Measurements from ENCODE around the gene RPS6KB2. TPM values are rescaled to one million over a fixed set of nuclear protein-coding genes. Genes with fewer than 3 reads are reported as not detected.
"Not testable (repeated sequence)": the region's sequence is repeated elsewhere in the genome, so short reads cannot be mapped to it uniquely, and the experiment has no call there.

RPS6KB2 gene
- polyA plus RNA-seq, 1 donor (not counting 4 experiments of a cell fraction or from before 2014, with no cell fraction given): 61.4 TPM

DNA sequence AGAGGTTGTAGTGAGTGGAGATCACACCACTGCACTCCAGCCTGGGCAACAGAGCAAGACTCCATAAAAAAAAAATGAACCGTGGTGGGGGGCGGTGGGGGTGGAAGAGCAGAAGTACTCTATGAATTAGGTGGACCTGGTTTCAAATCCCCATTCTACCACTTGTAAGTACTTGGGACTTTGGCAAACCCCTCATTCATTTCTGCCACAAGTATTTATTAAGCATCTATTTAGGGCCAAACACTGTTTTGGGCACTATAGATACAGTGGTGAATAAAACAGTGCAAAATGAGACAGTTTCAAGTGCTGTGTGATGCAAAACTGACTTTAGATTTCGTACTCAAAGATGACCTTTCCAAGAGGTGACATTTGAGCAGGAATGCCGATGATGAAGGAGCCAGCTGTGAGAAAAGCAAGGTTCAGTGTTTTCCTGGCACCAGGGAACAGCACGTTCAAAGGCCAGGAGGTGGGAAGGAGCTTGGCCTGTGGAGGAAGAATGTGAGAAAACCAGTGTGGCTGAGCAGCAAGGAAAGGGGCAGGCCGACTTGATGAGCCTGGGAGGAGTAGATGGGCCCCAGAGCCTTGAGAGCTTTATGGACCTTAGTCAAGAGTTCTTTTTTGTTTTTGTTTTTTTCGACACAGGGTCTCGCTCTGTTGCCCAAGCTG lies 42.2 kb downstream of the RPS6KB2 start:
- Histone ChIP-seq H3K27ac (ENCODE audit: control insufficient read depth, insufficient read depth, low read length) (no peak overlapping the region), H3K9me3 (ENCODE audit: control insufficient read depth, low read depth, low read length) (no peaks in the 10 kb centered on the region), H3K27me3 (ENCODE audit: control insufficient read depth, extremely low read depth, insufficient read depth, low read length) (no peaks in the 10 kb centered on the region), H3K9me1 (ENCODE audit: control insufficient read depth, extremely low read depth, insufficient read depth, low read length) (no peaks in the 10 kb centered on the region), H3K4me2 (ENCODE audit: control insufficient read depth, extremely low read depth, insufficient read depth, low read depth, low read length) (no peak overlapping the region), H3K36me3 (ENCODE audit: control insufficient read depth in 2 of 2, extremely low read depth in 1 of 2, insufficient read depth in 2 of 2, low read length in 2 of 2) (peaks cover 0 to 5% of the 10 kb centered on the region in 2 experiments), H3K9ac (ENCODE audit: control insufficient read depth, extremely low read depth, insufficient read depth, low read length) (no peak overlapping the region), H3K4me3 (ENCODE audit: control insufficient read depth in 2 of 3, extremely low read depth in 1 of 3, insufficient read depth in 2 of 3, low read depth in 1 of 3, low read length in 3 of 3) (no peak overlapping the region), H2AFZ (ENCODE audit: control insufficient read depth, low read length) (no peak overlapping the region), H3K4me1 (ENCODE audit: control insufficient read depth, extremely low read depth, insufficient read depth, low read length) (peaks cover 6% of the 10 kb centered on the region), H3K79me2 (ENCODE audit: control insufficient read depth, insufficient read depth, low read length) (no peaks in the 10 kb centered on the region), H4K20me1 (ENCODE audit: control insufficient read depth, extremely low read depth, insufficient read depth, low read length) (no peaks in the 10 kb centered on the region)
- no peak for TF ChIP-seq EZH2 (IDR thresholded peaks at IDR 0.05; ENCODE audit: low read length)
- TF ChIP-seq, protein P1, sequence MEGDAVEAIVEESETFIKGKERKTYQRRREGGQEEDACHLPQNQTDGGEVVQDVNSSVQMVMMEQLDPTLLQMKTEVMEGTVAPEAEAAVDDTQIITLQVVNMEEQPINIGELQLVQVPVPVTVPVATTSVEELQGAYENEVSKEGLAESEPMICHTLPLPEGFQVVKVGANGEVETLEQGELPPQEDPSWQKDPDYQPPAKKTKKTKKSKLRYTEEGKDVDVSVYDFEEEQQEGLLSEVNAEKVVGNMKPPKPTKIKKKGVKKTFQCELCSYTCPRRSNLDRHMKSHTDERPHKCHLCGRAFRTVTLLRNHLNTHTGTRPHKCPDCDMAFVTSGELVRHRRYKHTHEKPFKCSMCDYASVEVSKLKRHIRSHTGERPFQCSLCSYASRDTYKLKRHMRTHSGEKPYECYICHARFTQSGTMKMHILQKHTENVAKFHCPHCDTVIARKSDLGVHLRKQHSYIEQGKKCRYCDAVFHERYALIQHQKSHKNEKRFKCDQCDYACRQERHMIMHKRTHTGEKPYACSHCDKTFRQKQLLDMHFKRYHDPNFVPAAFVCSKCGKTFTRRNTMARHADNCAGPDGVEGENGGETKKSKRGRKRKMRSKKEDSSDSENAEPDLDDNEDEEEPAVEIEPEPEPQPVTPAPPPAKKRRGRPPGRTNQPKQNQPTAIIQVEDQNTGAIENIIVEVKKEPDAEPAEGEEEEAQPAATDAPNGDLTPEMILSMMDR (optimal IDR thresholded peaks at IDR 0.05 in 1 of 3, IDR thresholded peaks at IDR 0.05 in 1 of 3, conservative IDR thresholded peaks at IDR 0.05 in 1 of 3; ENCODE audit: extremely low read depth in 1 of 3, insufficient read depth in 2 of 3, low read length in 3 of 3): no peak
- FAIRE-seq (no peak), DNase-seq (ENCODE audit: low read depth, low spot score) (no peak)
- dilution Hi-C loops (cut with MboI; ENCODE audit: extremely low pct_ligation_motif_present, low sequenced_read_pairs): no loop called here

DNA sequence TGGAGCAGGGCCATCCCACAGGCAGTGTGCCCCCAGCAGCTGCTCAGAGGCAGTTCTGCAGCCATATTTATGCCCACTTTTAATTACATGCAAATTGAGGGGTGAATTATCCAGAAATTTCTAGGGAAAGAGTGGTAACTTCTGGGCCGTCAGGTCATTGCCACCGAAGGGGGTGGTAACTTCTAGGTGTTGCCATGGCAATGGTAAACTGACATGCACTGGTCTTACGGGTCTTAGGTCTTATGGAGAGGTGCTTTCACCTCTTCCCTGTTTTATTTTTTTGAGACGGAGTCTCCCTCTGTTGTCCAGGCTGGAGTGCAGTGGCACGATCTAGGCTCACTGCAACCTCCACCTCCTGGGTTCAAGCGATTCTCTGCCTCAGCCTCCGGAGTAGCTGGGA lies 44.6 kb downstream of the RPS6KB2 start:
- Histone ChIP-seq H4K20me1 (ENCODE audit: control insufficient read depth, extremely low read depth, insufficient read depth, low read length) (no peaks in the 10 kb centered on the region), H3K27ac (ENCODE audit: control insufficient read depth, insufficient read depth, low read length) (no peak overlapping the region), H3K9me3 (ENCODE audit: control insufficient read depth, low read depth, low read length) (no peaks in the 10 kb centered on the region), H2AFZ (ENCODE audit: control insufficient read depth, low read length) (no peak overlapping the region), H3K4me2 (ENCODE audit: control insufficient read depth, extremely low read depth, insufficient read depth, low read depth, low read length) (no peak overlapping the region), H3K4me1 (ENCODE audit: control insufficient read depth, extremely low read depth, insufficient read depth, low read length) (peaks cover under 1% of the 10 kb centered on the region), H3K9ac (ENCODE audit: control insufficient read depth, extremely low read depth, insufficient read depth, low read length) (no peak overlapping the region), H3K4me3 (ENCODE audit: control insufficient read depth in 2 of 3, extremely low read depth in 1 of 3, insufficient read depth in 2 of 3, low read depth in 1 of 3, low read length in 3 of 3) (no peak overlapping the region), H3K79me2 (ENCODE audit: control insufficient read depth, insufficient read depth, low read length) (no peaks in the 10 kb centered on the region), H3K36me3 (ENCODE audit: control insufficient read depth in 2 of 2, extremely low read depth in 1 of 2, insufficient read depth in 2 of 2, low read length in 2 of 2) (no peaks in the 10 kb centered on the region), H3K9me1 (ENCODE audit: control insufficient read depth, extremely low read depth, insufficient read depth, low read length) (no peaks in the 10 kb centered on the region), H3K27me3 (ENCODE audit: control insufficient read depth, extremely low read depth, insufficient read depth, low read length) (no peaks in the 10 kb centered on the region)
- DNase-seq (ENCODE audit: low read depth, low spot score) (no peak), FAIRE-seq (no peak)
- no peak for TF ChIP-seq EZH2 (IDR thresholded peaks at IDR 0.05; ENCODE audit: low read length)
- TF ChIP-seq, protein P1 (optimal IDR thresholded peaks at IDR 0.05 in 1 of 3, IDR thresholded peaks at IDR 0.05 in 1 of 3, conservative IDR thresholded peaks at IDR 0.05 in 1 of 3; ENCODE audit: extremely low read depth in 1 of 3, insufficient read depth in 2 of 3, low read length in 3 of 3): no peak
- dilution Hi-C loops (cut with MboI; ENCODE audit: extremely low pct_ligation_motif_present, low sequenced_read_pairs): no loop called here

DNA sequence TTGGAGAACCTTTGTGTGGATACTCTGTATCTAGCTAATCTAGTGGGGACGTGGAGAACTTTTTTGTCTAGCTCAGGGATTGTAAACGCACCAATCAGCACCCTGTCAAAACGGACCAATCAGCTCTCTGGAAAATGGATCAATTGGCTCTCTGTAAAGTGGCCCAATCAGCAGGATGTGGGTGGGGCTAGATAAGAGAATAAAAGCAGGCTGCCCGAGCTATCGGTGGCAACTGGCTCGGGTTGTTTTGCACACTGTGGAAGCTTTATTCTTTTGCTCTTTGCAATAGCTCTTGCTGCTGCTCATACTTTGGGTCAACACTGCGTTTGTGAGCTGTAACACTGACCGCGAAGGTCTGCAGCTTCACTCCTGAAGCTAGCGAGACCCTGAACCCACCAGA lies 48.4 kb downstream of the RPS6KB2 start:
- dilution Hi-C loops (cut with MboI; ENCODE audit: extremely low pct_ligation_motif_present, low sequenced_read_pairs); H3K79me2 ChIP-seq (ENCODE audit: control insufficient read depth, insufficient read depth, low read length): not testable (repeated sequence)

More for the DNA sequence above, 48.4 kb downstream of the RPS6KB2 start:
- H3K4me3 ChIP-seq (ENCODE audit: control insufficient read depth in 2 of 3, extremely low read depth in 1 of 3, insufficient read depth in 2 of 3, low read depth in 1 of 3, low read length in 3 of 3); H3K9me1 ChIP-seq (ENCODE audit: control insufficient read depth, extremely low read depth, insufficient read depth, low read length); H4K20me1 ChIP-seq (ENCODE audit: control insufficient read depth, extremely low read depth, insufficient read depth, low read length); DNase-seq (ENCODE audit: low read depth, low spot score); H3K9ac ChIP-seq (ENCODE audit: control insufficient read depth, extremely low read depth, insufficient read depth, low read length); H3K27me3 ChIP-seq (ENCODE audit: control insufficient read depth, extremely low read depth, insufficient read depth, low read length); H3K9me3 ChIP-seq (ENCODE audit: control insufficient read depth, low read depth, low read length); H3K27ac ChIP-seq (ENCODE audit: control insufficient read depth, insufficient read depth, low read length); H3K36me3 ChIP-seq (ENCODE audit: control insufficient read depth in 2 of 2, extremely low read depth in 1 of 2, insufficient read depth in 2 of 2, low read length in 2 of 2); H3K4me2 ChIP-seq (ENCODE audit: control insufficient read depth, extremely low read depth, insufficient read depth, low read depth, low read length); H2AFZ ChIP-seq (ENCODE audit: control insufficient read depth, low read length); H3K4me1 ChIP-seq (ENCODE audit: control insufficient read depth, extremely low read depth, insufficient read depth, low read length); FAIRE-seq: not testable (repeated sequence)

Measured in keratinocyte (primary cell).